Measurements from ENCODE around the gene RAI14. TPM values are rescaled to one million over a fixed set of nuclear protein-coding genes. Genes with fewer than 3 reads are reported as not detected.
A peak's percentile ranks its signal among the peaks of the same experiment; 100 is the strongest.

Gene RAI14
- total and polyA plus RNA-seq, 2 donors (not counting 3 experiments of a cell fraction or from before 2014, with no cell fraction given): 114 to 369 TPM

GRCh38 chr5:34706084-34706483, 50.0 kb downstream of the RAI14 start:
- no peaks in the 10 kb centered on the region for H3K9me1 ChIP-seq (replicated peaks; ENCODE audit: control insufficient read depth, extremely low read depth, insufficient read depth, low read length)
- H3K27me3 ChIP-seq (ENCODE audit: control insufficient read depth in 2 of 2, insufficient read depth in 2 of 2, low read length in 2 of 2): no peaks in the 10 kb centered on the region
- no peak for FAIRE-seq
- H2AFZ ChIP-seq (ENCODE audit: low read depth, low read length): no peak overlapping the region
- H3K9ac ChIP-seq (replicated peaks; ENCODE audit: extremely low read depth, insufficient read depth, low read length): peak overlapping the region; percentile 39
- H3K9me3 ChIP-seq (replicated peaks; ENCODE audit: control insufficient read depth, insufficient read depth, low read length): no peaks in the 10 kb centered on the region
- no peak overlapping the region for H3K4me3 ChIP-seq (replicated peaks in 1 of 3; ENCODE audit: insufficient read depth in 1 of 3, low read depth in 1 of 3, low read length in 3 of 3)
- H3K79me2 ChIP-seq (ENCODE audit: control insufficient read depth, insufficient read depth, low read length): peaks cover 80% of the 10 kb centered on the region
- TF ChIP-seq JUN (IDR thresholded peaks at IDR 0.05; ENCODE audit: borderline replicate concordance, insufficient read depth, insufficient read length, low read depth) (peak; percentile 28), MYC (IDR thresholded peaks at IDR 0.05; ENCODE audit: low read depth, low read length) (no peak), GATA2 (IDR thresholded peaks at IDR 0.05; ENCODE audit: insufficient read depth, insufficient read length, low read depth, low read length) (no peak), MAX (IDR thresholded peaks at IDR 0.05; ENCODE audit: insufficient read depth, insufficient read length) (no peak)
- CTCF ChIA-PET: no interaction called here
- dilution Hi-C loops (cut with MboI; ENCODE audit: extremely low pct_ligation_motif_present, low sequenced_read_pairs): no loop called here
- peak overlapping the region; percentile 97 for H3K27ac ChIP-seq (ENCODE audit: insufficient read depth, low read depth, low read length)
- POLR2A ChIA-PET: no interaction called here
- BruUV-seq (replicated peaks): no TSS peak
- no peaks in the 10 kb centered on the region for H4K20me1 ChIP-seq (replicated peaks; ENCODE audit: control insufficient read depth, extremely low read depth, insufficient read depth, low read length)
- intact Hi-C loops (cut with micrococcal nuclease): loop anchor here (1.0 kb wide), 1 partner anchor 20 kb away; no protein-coding TSS in a partner anchor
- H3K4me1 ChIP-seq (ENCODE audit: control insufficient read depth, extremely low read depth, insufficient read depth, low read length): peaks cover 73% of the 10 kb centered on the region
- DNase-seq (ENCODE audit: low read depth, low spot score): peak; percentile 68
- H3K4me2 ChIP-seq (ENCODE audit: insufficient read depth, low read length): peak overlapping the region; percentile 49
- H3K36me3 ChIP-seq (ENCODE audit: control insufficient read depth in 2 of 2, extremely low read depth in 1 of 2, insufficient read depth in 2 of 2, low read length in 2 of 2): peaks cover 5 to 9% of the 10 kb centered on the region in 2 experiments

- peak; percentile 93 for DNase-seq (ENCODE audit: low read depth, low spot score)
- ChIA-PET POLR2A (interaction anchor here (0.6 to 2.0 kb wide), 4 partner anchors 11 to 122 kb away, joined by 3 to 8 read pairs (median 4); no protein-coding TSS in a partner anchor), CTCF (interaction anchor here (0.8 to 2.0 kb wide), 8 partner anchors 10 to 221 kb away, joined by 3 to 6 read pairs (median 5); no protein-coding TSS in a partner anchor)
- Histone ChIP-seq H3K9ac (replicated peaks; ENCODE audit: extremely low read depth, insufficient read depth, low read length) (peak overlapping the region; percentile 79), H3K9me3 (replicated peaks; ENCODE audit: control insufficient read depth, insufficient read depth, low read length) (no peaks in the 10 kb centered on the region), H3K27me3 (ENCODE audit: control insufficient read depth in 2 of 2, insufficient read depth in 2 of 2, low read length in 2 of 2) (no peaks in the 10 kb centered on the region), H3K4me1 (ENCODE audit: control insufficient read depth, extremely low read depth, insufficient read depth, low read length) (peaks cover 85% of the 10 kb centered on the region), H3K36me3 (ENCODE audit: control insufficient read depth in 2 of 2, extremely low read depth in 1 of 2, insufficient read depth in 2 of 2, low read length in 2 of 2) (peaks cover 3 to 15% of the 10 kb centered on the region in 2 experiments), H3K9me1 (replicated peaks; ENCODE audit: control insufficient read depth, extremely low read depth, insufficient read depth, low read length) (no peaks in the 10 kb centered on the region), H3K79me2 (ENCODE audit: control insufficient read depth, insufficient read depth, low read length) (peaks cover 81% of the 10 kb centered on the region), H2AFZ (ENCODE audit: low read depth, low read length) (no peak overlapping the region), H3K27ac (ENCODE audit: insufficient read depth, low read depth, low read length) (peak overlapping the region; percentile 97), H3K4me3 (replicated peaks in 1 of 3; ENCODE audit: insufficient read depth in 1 of 3, low read depth in 1 of 3, low read length in 3 of 3) (peak overlapping the region in 1 of 3 experiments; percentile 11), H4K20me1 (replicated peaks; ENCODE audit: control insufficient read depth, extremely low read depth, insufficient read depth, low read length) (no peaks in the 10 kb centered on the region), H3K4me2 (ENCODE audit: insufficient read depth, low read length) (peak overlapping the region; percentile 60)
- peak; percentile 46 for TF ChIP-seq POLR2AphosphoS5 (IDR thresholded peaks at IDR 0.05; ENCODE audit: insufficient read depth, low read depth, low read length)
- no peak for TF ChIP-seq CTCF (IDR thresholded peaks at IDR 0.05; ENCODE audit: extremely low read depth in 1 of 2, insufficient read depth in 1 of 2, low read depth in 1 of 2, low read length in 2 of 2)
- intact Hi-C loops (cut with micrococcal nuclease): loop anchor here (2.0 kb wide), 1 partner anchor 185 kb away; no protein-coding TSS in a partner anchor
- dilution Hi-C loops (cut with MboI; ENCODE audit: extremely low pct_ligation_motif_present, low sequenced_read_pairs): no loop called here
- peak; percentile 79 for FAIRE-seq
- no TSS peak for BruUV-seq (replicated peaks)
Observed at GRCh38 chr5:34707451-34708107, 51.5 kb downstream of the RAI14 start.

All from endothelial cell of umbilical vein (primary cell).